ENCODE data around the gene TAF11L6.
"Not testable (repeated sequence)": the region's sequence is repeated elsewhere in the genome, so short reads cannot be mapped to it uniquely, and the experiment has no call there.

- TF ChIP-seq CTCF, POLR2AphosphoS5, POLR2A (IDR thresholded peaks at IDR 0.05): not testable (repeated sequence)
These were observed 3.5 kb upstream of the TAF11L6 start, which contains the start of gene TAF11L5 for GRCh38 chr5:17524935-17525334.

Data from prostate gland (tissue), 2 donors.